HepG2 (cell line): ENCODE results near the gene SLC4A9. TPM values are rescaled to one million over a fixed set of nuclear protein-coding genes. Genes with fewer than 3 reads are reported as not detected.

Experiments used
- ATAC-seq: fragments of 200-7000 bp; cut with Tn5 transposase; 3 replicates; pipeline ENCODE4 v1.9.1; 2020; ENCODE audit warnings: mild to moderate bottlenecking, moderate library complexity
- BruUV-seq: library from RNA; stranded (reverse); fragments of 400-500 nt; replicated peaks from 2 replicates; lab custom pipeline; 2021; lab: Mats Ljungman, UMichigan
- CTCF ChIA-PET: fragments of 300-600 bp; formaldehyde crosslinking; extraction: SDS; loops from one replicate; lab custom pipeline; 2021; ENCODE audit warnings: low total read pairs, inconsistent platforms, low intra/inter-chr PET ratio; lab: Yijun Ruan, JAX
- POLR2A ChIA-PET: fragments of 350-600 bp; sonication (Branson Sonifier 250); formaldehyde crosslinking; loops from one replicate; lab custom pipeline; 2020; ENCODE audit warnings: antibody characterized with exemption, inconsistent platforms; lab: Yijun Ruan, JAX
- DNase-seq: peaks from one replicate; pipeline ENCODE4 v3.0.0-alpha.2; 2015; ENCODE audit warnings: low spot score
- FAIRE-seq: peaks from 3 replicates; lab custom pipeline; 2011; peaks lifted over from hg19 to GRCh38; lab: Jason Lieb, UNC
- H2AFZ ChIP-seq: one replicate; pipeline ENCODE4 v1.6.1; 2011; ENCODE audit warnings: low read length, inconsistent platforms
- H3K27ac ChIP-seq: fragments of 300-600 bp; 3 replicates; pipeline ENCODE4 v1.8.0; 2011; ENCODE audit warnings: mixed run types, mild to moderate bottlenecking, mixed read lengths, low read length, inconsistent platforms; ENCODE audit not compliant: insufficient read depth; ENCODE audit errors: extremely low read length
- H3K27me3 ChIP-seq, 2 experiments: fragments of 200-600 bp in 1 of 2; 2 replicates in 1 of 2; 3 replicates in 1 of 2; pipeline versions ENCODE4 v1.6.0 to v1.8.0; 2011; ENCODE audit warnings: low read length in 2 of 2, mild to moderate bottlenecking in 2 of 2, moderate library complexity in 2 of 2, inconsistent platforms in 1 of 2; ENCODE audit not compliant: insufficient read depth in 2 of 2, control insufficient read depth in 1 of 2
- H3K36me3 ChIP-seq, 2 experiments: fragments of 200-600 bp in 1 of 2; replicated peaks in 1 of 2; 2 replicates in 1 of 2; 3 replicates in 1 of 2; pipeline versions ENCODE4 v1.5.1 to v1.8.0; 2011; ENCODE audit warnings: low read length in 2 of 2, inconsistent platforms in 1 of 2; ENCODE audit not compliant: insufficient read depth in 2 of 2, control insufficient read depth in 1 of 2
- H3K4me1 ChIP-seq: 2 replicates; pipeline ENCODE4 v1.5.1; 2012; ENCODE audit warnings: low read length, inconsistent platforms; ENCODE audit not compliant: insufficient read depth
- H3K4me2 ChIP-seq: 2 replicates; pipeline ENCODE4 v1.6.0; 2011; ENCODE audit warnings: low read depth, low read length, inconsistent platforms
- H3K4me3 ChIP-seq, 3 experiments: fragments of 200-600 bp in 1 of 3; sonication (generic), shearing (Covaris generic) in 1 of 3; replicated peaks in 1 of 3; 2 replicates each; pipeline ENCODE4 v1.5.1; 2011 to 2016; ENCODE audit warnings: low read length in 3 of 3, inconsistent platforms in 2 of 3, low read depth in 2 of 3, mild to moderate bottlenecking in 2 of 3, control low read depth in 1 of 3, mixed read lengths in 1 of 3; ENCODE audit not compliant: insufficient read depth in 1 of 3
- H3K79me2 ChIP-seq: one replicate; pipeline ENCODE4 v1.6.1; 2011; ENCODE audit warnings: low read length, inconsistent platforms; ENCODE audit not compliant: insufficient read depth
- H3K9ac ChIP-seq: 2 replicates; pipeline ENCODE4 v1.6.0; 2011; ENCODE audit warnings: mild to moderate bottlenecking, low read depth, low read length, inconsistent platforms; ENCODE audit not compliant: insufficient read depth
- H3K9me3 ChIP-seq: 2 replicates; pipeline ENCODE4 v1.5.1; 2012; ENCODE audit warnings: mild to moderate bottlenecking, low read length
- H4K20me1 ChIP-seq: 2 replicates; pipeline ENCODE4 v1.6.0; 2011; ENCODE audit warnings: inconsistent platforms, mild to moderate bottlenecking, low read length, moderate library complexity; ENCODE audit not compliant: insufficient read depth
- LRRFIP1 ChIP-seq: sonication (generic); formaldehyde crosslinking; conservative IDR thresholded peaks from 2 replicates; pipeline ENCODE4 v1.4.0; 2020; ENCODE audit warnings: missing genetic modification reagents
- WGBS: methylation state at CpG from one replicate; pipeline ENCODE4 v1.1.6; 2017; ENCODE audit warnings: low lambda C conversion rate; 5-methylcytosine and 5-hydroxymethylcytosine counted together
- in situ Hi-C: cut with HindIII; loops from 2 replicates; pipeline ENCODE4 v1.10.0; 2017; ENCODE audit warnings: low pct_unique_long_range_greater_than_20kb; ENCODE audit not compliant: extremely low pct_ligation_motif_present
- intact Hi-C: fragments of 100-400 bp; cut with micrococcal nuclease; formaldehyde crosslinking; loops from one replicate; pipeline ENCODE4 v1.10.0; 2022; ENCODE audit not compliant: unreplicated experiment
- polyA plus RNA-seq, 8 experiments: library from polyadenylated mRNA; depleted of rRNA in 3 of 8; stranded (reverse) in 7 of 8; unstranded in 1 of 8; fragments of >200 nt; fragmentation: Illumina TruSeq in 4 of 8; extraction: Trizol in 4 of 8; gene quantifications; 2 replicates each; pipeline versions ENCODE4 v1.2.1 to v1.2.3, GENCODE V29; 2011 to 2016; ENCODE audit warnings: low read depth in 4 of 8, missing spikeins in 1 of 8, mixed read lengths in 1 of 8; ENCODE audit not compliant: insufficient read depth in 1 of 8
- small RNA-seq, 3 experiments: library from RNA; depleted of rRNA; stranded (forward); fragments of <200 nt; gene quantifications; one replicate each; pipeline ENCODE3, GENCODE V24; 2012; ENCODE audit warnings: low read depth in 2 of 3, low replicate concordance in 1 of 3; ENCODE audit not compliant: insufficient read length in 3 of 3, insufficient read depth in 2 of 3
- total RNA-seq, 5 experiments: library from RNA; depleted of rRNA; stranded (reverse); fragments of >200 nt; fragmentation: Illumina TruSeq; extraction: Trizol; gene quantifications; 2 replicates each; pipeline ENCODE4 v1.2.3, GENCODE V29; 2016; ENCODE audit warnings: low read depth in 1 of 5

Gene SLC4A9
- total and polyA plus RNA-seq, 2 of the 13 experiments (the other 11 are each of a cell fraction or from before 2014, with no cell fraction given), result not detected

GRCh38 chr5:140424135-140424534 lies 64.1 kb downstream of the SLC4A9 start:
- BruUV-seq, result no TSS peak
- no peaks in the 10 kb centered on the region for H3K9me3 ChIP-seq
- H3K4me1 ChIP-seq, result peaks cover 31% of the 10 kb centered on the region
- no peak for ATAC-seq
- no peak overlapping the region for H2AFZ ChIP-seq
- no peak overlapping the region for H3K9ac ChIP-seq
- no peak for TF ChIP-seq LRRFIP1 (CRISPR knock-in tag)
- in situ Hi-C loops (no loop called here), intact Hi-C loops (no loop called here)
- POLR2A ChIA-PET, result no interaction called here
- WGBS, result 65% methylated on average over 3 of the region's 3 CpGs
- peaks cover 57% of the 10 kb centered on the region for H4K20me1 ChIP-seq
- FAIRE-seq, result no peak
- H3K27me3 ChIP-seq, result no peaks in the 10 kb centered on the region
- H3K27ac ChIP-seq, result no peak overlapping the region
- CTCF ChIA-PET, result no interaction called here
- peaks cover 73% of the 10 kb centered on the region for H3K79me2 ChIP-seq
- no peak overlapping the region for H3K4me3 ChIP-seq
- H3K4me2 ChIP-seq, result no peak overlapping the region
- no peak for DNase-seq
- peaks cover 0 to 9% of the 10 kb centered on the region in 2 experiments; a peak in 1 of 5 replicates for H3K36me3 ChIP-seq

Small RNAs within 50 kb of the gene (small RNA-seq; reads per million reads assigned to genes)
- 0 reads per million in 3 experiments for gene RNU4-14P

Other genes with a start within 250 kb of the SLC4A9 start
- 5.0 and 6.8 TPM in 2 replicates for gene PURA, start 246.1 kb upstream of the SLC4A9 start, total RNA-seq (2016; rRNA removed; fragmentation: Illumina TruSeq; extraction: Trizol)
- gene PURA, start 246.1 kb upstream of the SLC4A9 start, polyA plus RNA-seq (2011; rRNA removed), result 1.9 and 2.0 TPM in 2 replicates
- gene IGIP, start 234.3 kb upstream of the SLC4A9 start, total RNA-seq (2016; rRNA removed; fragmentation: Illumina TruSeq; extraction: Trizol), result 2.1 and 2.4 TPM in 2 replicates
- gene IGIP, start 234.3 kb upstream of the SLC4A9 start, polyA plus RNA-seq (2011; rRNA removed), result 1.4 and 1.7 TPM in 2 replicates
- gene CYSTM1, start 185.0 kb upstream of the SLC4A9 start, total RNA-seq (2016; rRNA removed; fragmentation: Illumina TruSeq; extraction: Trizol), result 40.0 and 52.7 TPM in 2 replicates
- gene CYSTM1, start 185.0 kb upstream of the SLC4A9 start, polyA plus RNA-seq (2011; rRNA removed), result 73.4 and 85.0 TPM in 2 replicates
- gene PFDN1, start 57.1 kb upstream of the SLC4A9 start, total RNA-seq (2016; rRNA removed; fragmentation: Illumina TruSeq; extraction: Trizol), result 70.8 and 102 TPM in 2 replicates
- 67.2 and 70.4 TPM in 2 replicates for gene PFDN1, start 57.1 kb upstream of the SLC4A9 start, polyA plus RNA-seq (2011; rRNA removed)
- 0.77 and 1.7 TPM in 2 replicates for gene HBEGF, start 13.6 kb upstream of the SLC4A9 start, total RNA-seq (2016; rRNA removed; fragmentation: Illumina TruSeq; extraction: Trizol)
- gene HBEGF, start 13.6 kb upstream of the SLC4A9 start, polyA plus RNA-seq (2011; rRNA removed), result 4.3 and 5.0 TPM in 2 replicates
- gene ANKHD1, start 41.6 kb downstream of the SLC4A9 start, total RNA-seq (2016; rRNA removed; fragmentation: Illumina TruSeq; extraction: Trizol), result 69.9 and 101 TPM in 2 replicates
- 68.5 and 82.0 TPM in 2 replicates for gene ANKHD1, start 41.6 kb downstream of the SLC4A9 start, polyA plus RNA-seq (2011; rRNA removed)
- 1.7 and 1.9 TPM in 2 replicates for gene EIF4EBP3, start 187.5 kb downstream of the SLC4A9 start, total RNA-seq (2016; rRNA removed; fragmentation: Illumina TruSeq; extraction: Trizol)
- gene EIF4EBP3, start 187.5 kb downstream of the SLC4A9 start, polyA plus RNA-seq (2011; rRNA removed), result 0.31 and 0.61 TPM in 2 replicates
- 32.8 and 38.1 TPM in 2 replicates for gene SRA1, start 197.3 kb downstream of the SLC4A9 start, total RNA-seq (2016; rRNA removed; fragmentation: Illumina TruSeq; extraction: Trizol)
- gene SRA1, start 197.3 kb downstream of the SLC4A9 start, polyA plus RNA-seq (2011; rRNA removed), result 14.2 and 15.6 TPM in 2 replicates
- 0.22 and 0.38 TPM in 2 replicates for gene APBB3, start 204.4 kb downstream of the SLC4A9 start, total RNA-seq (2016; rRNA removed; fragmentation: Illumina TruSeq; extraction: Trizol)
- gene APBB3, start 204.4 kb downstream of the SLC4A9 start, polyA plus RNA-seq (2011; rRNA removed), result 0.78 and 1.4 TPM in 2 replicates
- 0.71 and 0.95 TPM in 2 replicates for gene SLC35A4, start 204.6 kb downstream of the SLC4A9 start, total RNA-seq (2016; rRNA removed; fragmentation: Illumina TruSeq; extraction: Trizol)
- gene SLC35A4, start 204.6 kb downstream of the SLC4A9 start, polyA plus RNA-seq (2011; rRNA removed), result 4.0 and 5.0 TPM in 2 replicates